ENCODE measurements around the gene PTPRB.

PTPRB gene

DNA sequence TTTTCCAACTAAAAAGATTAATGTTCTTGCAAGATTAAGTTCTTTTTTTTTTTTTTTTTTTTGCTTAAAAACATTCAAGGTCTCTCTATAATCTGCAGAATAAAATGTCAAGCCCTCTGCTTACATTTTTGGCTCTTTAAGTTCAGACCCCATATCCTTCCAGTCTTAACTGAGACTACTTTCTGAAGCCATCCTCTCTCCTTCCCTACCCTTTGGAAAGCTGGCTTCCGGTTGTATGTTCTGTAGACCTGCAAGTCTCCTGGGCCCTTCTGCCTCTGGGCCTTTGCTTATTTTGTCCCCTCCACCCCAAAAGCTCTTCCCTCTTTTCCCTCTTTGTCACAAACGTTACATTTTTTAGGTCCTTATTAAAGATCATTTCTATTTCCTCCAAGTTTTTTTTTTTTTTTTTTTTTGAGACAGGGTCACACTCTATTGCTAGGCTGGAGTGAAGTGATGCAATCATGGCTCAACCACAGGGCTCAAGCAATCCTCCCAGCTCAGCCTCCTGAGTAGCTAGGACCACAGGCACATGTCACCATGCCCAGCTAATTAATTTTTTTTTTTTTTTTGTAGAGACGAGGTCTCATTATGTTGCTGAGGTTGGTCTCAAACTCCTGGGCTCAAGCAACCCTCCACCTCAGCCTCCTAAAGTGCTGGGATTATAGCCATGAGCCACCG, 46.5 kb downstream of the PTPRB start:
- DNase-seq: peak; percentile 13

DNA sequence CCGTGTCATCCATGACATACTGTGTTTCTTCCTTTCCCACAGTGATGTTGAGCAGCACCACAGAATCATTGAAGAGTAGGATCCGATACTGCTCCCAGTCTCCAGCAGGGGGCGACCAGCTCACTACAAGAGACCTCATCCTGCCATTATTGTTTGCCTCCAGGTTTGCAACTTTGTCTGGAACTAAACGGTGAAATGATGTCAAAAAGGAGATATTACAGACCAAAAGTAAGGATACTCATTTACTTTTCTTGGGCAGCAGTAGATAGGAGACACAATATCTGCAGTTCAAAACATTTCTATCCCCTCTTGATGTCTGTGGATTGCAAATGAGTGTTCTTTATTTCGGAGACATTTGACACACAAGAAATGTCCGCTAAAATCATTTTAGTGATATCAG, 47.2 kb downstream of the PTPRB start:
- peak; percentile 84 for DNase-seq

DNA sequence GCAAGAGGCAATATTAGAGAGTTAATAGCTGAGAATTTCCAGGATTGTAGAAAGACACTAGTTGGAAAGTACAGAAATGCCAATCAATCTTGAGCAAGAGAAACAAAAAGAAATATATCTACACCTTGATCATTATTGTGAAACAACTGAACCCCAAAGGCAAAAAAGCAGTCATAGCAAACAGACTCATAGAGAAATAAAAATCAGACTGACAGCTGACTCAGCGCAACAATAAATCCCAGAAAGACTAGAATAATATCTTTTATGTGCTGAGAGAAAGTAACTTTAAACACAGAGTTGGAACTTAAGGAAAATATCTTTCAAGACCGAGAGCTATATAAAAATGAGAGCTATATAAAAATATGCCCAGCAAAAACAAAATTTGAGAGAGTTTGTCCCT, 52.9 kb downstream of the PTPRB start:
- DNase-seq: no peak

DNA sequence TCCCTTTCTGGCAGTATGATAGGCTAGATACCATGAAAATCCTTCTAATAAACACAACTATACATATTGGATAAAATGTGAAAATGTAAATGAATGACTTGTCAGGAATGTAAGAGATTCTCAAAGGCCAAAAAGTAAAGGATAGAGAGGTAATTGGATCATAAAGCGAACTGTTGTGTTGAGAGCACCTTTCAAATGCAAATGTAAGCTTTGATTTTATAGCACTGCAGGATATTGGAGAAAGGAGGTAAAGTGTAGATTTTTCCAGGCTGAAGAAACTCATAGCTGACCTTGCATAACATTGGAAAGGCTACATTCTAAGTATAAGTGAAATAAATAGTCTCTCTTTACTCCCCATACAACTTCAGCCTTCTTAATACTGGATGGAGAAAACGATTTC, 54.0 kb downstream of the PTPRB start:
- no peak for DNase-seq

DNA sequence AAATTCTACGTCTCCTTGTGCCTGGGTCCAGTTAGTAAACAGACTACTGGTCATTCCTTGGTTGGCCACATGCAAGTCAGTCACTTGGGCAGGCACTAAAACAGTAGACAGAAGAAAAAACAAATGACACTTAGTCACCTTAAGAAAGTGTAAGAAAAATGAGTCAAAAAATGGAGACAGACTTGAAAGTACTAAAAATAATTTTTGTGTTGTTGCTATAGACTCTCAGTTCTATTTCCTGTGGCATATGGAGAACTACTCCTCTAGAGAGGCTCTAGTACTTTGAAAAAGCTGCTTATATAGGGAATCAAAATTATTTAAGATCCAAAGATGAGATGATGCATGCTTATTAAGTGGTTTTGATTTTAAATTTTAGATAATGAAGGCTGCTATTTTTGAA, 56.0 kb downstream of the PTPRB start:
- DNase-seq: no peak

DNA sequence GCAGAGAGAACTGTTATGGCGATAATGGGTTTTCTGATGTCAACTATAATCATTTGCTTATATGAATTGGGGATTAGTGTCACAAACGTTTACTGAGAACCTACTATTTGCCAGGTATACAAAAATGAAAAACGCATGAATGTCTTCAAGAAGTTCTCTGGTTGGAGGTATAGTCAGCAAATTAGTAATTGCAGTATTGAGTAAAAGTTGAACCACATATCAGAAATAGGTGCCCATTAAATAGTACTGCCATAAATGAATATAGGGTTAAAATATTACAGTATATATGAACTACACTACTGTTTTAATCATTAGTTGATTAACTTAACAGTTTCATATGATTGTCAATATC, 60.0 kb downstream of the PTPRB start:
- DNase-seq: no peak

DNA sequence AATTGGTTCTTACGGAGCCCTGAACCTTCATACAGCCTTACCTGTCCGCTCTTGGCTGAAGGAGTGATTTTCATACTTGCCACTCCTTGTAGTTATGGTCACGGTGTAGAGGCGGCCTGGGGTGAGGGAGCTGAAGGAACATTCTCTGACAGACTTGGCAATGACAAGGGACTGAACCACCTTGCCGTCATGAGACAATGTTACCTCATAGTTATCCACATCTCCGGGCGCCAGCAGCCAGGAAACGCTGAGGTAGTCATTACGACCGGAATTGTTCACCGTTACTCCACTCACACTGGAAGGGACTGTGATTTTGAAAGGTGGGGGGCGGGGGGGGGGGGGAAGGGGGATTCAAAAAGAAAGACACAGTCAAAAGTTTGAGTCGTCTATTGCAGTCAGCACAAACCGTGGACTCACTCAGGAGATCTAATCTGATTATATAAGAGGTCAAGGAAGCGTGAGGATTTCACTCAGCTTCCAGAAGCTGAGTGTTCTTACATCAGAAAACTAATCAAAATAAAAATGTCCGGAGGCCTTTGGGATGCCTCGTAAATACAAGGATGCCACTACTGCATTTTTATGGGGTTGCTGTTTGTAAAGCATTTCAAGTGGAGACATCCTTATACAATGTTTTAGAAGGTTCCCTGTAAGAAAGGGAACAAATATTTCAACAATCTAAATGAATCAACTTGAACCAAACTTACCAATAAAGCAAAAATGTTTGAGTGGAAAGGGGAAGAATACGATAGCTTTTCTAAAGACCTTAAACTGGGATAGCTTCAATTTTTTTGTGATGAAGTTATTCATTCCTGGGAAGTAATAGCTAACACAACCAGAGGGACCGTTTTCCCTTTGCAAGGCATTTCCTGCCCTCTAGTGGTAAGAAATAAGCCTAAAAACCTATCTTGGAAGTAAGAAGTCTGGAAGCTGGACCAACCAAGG, 60.6 kb downstream of the PTPRB start:
- DNase-seq: peak; percentile 81

DNA sequence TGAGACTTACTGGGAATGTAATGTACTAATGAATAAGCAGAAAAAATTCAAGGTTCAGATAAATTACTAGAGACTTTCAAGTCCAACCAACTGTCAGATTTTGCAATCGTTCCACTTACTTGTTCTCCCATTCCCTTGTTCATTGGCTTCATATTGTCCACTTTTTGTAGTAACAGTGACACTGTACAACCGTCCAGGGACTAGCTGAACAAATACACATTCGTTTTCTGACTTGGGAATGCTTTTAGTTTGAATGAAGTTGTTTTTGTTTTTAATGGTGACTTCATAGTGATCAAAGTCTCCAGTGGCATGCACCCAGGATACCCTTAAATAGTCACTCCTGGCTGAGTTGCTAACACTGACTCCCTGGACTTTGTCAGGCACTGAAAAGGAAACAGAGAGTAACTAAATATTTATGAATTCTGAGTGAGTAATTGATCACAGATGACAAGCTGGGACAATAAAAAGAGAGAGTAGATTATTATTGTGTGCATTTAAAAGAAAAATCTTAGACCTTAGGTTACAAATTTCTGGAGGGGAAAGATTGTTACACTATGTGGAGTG, 65.4 kb downstream of the PTPRB start:
- DNase-seq: no peak

DNA sequence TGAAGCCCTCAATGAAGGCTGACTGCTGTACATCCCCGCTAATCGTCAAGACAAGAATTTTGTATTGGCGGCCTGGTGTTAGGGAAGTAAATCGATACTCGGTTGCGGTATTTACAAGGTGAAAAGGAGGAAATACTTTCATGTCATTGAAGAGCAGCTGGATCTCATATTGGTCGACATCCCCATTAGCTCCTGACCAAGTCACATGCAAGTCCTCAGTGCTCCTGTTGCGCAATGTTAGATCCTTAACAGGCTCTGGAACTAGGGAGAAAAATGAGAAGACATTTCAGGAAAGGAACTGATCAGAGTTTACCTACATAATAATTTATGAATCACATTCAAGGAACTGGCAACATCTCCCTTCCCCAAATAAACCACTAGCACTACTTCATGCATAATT, 66.2 kb downstream of the PTPRB start:
- DNase-seq: no peak

DNA sequence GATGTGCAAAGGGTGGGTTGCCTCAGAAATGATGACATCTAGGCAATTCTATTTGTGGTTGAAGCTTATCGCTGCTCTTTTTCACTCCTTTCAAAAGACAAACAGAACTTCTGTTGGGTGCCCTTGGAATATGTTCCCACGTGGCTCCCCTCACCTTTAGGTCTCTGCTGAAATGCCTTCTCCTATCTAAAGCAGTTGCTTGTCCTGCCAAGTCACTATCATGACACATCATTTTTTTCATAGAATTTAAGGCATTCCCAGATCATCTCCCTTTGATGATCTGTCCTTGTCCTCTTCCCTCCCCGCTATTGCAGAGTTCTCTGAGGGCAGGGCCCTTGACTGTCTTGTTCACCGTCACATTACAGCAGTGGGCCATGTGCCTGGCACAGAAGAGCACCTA, 75.7 kb downstream of the PTPRB start:
- DNase-seq: no peak

DNA sequence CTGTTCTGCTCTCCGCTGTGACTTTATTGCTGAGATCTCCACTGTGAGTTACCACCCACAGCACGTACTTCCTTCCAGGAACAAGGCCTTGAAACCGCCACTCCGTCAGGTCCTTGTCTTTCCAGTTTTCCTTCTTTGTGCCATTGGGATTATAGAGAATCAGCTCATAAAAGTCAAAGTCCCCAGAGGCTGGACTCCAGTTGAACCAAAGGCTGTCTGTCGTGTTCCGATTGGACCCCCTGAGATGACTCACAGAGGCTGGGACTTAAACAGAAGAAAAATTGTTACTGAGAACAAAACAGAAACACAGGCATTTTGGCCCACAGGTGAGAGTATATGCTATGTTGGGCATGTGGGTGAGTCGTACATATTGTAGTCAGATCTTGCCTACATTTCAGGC, 76.6 kb downstream of the PTPRB start:
- DNase-seq: no peak

DNA sequence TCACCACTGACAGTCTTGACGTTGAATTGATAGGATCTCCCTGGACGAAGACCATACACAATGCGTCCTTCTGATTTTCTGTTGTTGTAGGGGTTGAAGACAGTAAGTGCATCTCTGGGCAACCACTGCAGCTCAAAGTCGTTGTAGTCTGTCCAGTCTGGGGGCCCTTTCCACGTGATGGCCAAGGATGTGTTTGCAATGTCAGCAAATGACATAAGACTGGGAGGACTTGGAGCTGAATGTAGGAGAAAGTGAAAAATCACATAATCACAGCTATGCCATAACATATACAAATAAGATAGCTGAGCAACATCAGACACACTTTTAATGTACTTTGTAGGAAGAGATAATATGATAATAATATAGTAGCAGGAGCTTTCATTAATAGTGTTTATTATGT, 77.8 kb downstream of the PTPRB start:
- no peak for DNase-seq

DNA sequence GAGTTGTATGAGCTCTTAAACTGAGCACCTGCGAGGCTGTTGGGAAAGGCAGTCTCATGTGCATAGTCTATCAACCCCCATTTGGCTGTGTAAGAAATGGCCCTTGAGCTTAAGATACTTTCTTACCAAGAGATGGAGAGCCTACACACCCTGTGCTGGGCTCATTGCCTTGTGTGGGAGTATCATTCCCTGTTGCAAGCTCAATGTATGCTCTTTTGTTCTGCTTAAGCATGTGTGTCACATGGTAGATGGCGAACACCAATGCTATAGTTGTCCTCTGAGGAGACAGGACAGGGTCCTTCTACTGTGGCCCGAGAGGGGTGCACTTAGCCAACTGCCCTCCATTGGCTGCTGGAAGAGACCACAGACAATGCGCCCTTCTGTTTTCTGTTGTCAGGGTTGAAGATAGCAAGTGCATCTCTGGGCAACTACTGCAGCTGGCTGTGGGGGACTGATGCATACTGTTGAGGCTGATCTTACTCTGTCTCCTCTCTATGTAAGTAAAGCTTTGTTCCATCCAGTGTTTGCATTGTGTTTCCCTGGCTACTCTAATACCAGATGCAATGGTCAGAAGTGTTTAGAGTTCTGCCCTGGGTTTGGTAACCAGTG, 79.5 kb downstream of the PTPRB start:
- no peak for DNase-seq

DNA sequence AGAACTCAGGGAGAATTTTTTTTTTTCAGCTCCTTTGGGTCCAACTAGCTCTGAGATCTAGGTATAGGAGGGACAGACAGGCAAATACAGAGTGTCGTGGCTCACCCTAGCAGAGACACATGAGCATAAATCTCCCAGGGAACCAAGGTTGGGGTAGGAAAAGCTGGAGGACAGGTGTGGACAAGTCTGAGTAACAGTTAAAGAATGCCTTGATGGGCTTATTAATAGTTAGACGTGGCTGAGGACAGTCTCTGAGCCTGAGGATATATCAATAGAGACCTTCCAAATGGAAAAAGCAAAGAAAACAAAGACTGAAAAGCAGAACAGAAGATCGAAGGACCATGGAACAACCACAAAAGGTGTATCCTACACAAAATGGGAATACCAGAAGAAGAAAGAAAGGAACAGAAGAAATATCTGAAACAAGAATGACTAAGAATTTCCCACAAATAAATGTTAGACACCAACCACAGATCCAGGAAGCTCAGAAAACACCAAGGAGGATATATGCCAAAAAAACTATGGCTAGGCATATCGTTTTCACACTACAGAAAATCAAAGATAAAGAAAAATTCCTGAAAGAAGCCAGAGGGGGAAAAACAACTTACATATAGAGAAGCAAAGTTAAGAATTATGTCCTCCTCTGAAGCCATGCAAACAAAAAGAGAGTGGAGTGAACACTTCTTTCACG, 80.9 kb downstream of the PTPRB start:
- DNase-seq: no peak

DNA sequence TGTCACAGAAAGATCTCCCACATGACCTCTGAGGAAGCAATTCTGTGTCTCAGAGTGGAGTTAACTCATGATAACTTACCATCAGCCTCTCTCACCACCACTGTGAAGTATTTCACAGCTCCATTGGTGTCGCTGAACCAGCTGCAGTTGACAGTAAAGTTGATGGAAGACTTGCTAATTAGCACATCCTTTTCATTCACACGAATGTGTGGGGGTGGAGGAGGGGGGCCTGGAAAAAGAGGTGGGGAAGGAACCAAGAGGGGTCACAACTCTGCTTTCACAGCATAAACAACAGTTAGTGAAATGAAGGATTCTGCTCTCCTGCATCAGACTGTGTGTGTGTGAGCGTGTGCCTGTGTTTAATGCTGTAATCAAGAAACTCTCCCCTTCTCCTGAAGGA, 82.1 kb downstream of the PTPRB start:
- DNase-seq: no peak

DNA sequence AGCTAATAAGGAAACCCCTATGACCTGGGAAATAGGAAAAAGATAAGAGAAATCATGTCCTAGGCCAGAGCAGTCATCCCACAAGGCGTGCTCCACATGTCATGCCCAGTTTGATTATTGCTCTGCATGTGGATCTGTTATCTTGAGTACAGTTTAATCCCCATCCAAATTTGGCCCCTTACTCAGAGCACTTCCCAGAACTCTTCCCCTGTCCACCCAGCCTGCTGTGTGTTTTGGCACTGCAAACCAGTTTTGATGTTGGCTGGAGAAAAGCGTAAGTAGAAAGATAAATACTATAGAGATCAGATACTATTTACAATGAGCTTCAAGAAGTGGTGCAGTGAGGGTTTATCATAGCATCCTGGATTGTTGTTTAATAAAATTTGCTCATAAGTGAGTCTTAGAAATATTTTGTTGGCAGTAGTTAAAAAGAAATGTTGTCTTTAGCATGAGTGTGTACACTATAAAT, 83.8 kb downstream of the PTPRB start:
- no peak for DNase-seq

DNA sequence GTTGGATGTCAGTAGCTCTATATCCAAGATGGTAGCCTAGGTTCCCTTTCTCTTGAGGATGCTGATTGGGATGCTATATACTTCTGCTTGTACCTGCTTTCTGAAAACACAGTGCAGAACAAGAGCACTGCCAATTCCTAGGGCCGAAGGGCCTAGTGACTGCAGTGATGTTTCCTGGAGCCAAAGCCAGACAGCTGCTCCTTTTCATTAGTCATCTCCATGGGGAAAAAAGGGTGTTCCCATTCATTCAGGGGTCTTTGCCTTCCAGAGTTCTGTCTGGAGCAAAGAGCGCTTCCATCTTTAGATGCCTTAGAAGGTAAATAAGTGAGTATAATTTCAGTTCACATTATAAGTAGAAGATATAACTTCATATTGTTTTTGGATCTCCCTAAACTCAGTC, 85.5 kb downstream of the PTPRB start:
- DNase-seq: no peak

DNA sequence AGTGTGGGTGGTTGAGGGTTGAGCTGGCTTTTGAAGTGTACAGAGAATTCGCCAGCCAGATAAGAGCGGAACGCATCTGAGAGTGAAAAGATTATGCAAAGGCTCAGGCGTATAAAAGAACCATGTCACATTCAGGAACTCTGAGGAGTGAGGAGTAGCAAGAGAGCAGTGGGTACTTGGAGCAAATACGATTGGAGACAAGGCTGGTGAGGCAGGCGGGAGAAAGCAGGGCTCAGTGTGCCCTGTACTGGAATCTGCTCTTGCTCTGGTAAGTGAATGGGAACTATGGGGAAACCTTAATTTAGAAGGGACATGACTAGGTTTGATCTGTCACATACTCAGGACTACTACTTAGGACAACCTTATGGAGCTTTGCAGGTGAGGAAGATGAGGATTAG, 87.0 kb downstream of the PTPRB start:
- DNase-seq: no peak

DNA sequence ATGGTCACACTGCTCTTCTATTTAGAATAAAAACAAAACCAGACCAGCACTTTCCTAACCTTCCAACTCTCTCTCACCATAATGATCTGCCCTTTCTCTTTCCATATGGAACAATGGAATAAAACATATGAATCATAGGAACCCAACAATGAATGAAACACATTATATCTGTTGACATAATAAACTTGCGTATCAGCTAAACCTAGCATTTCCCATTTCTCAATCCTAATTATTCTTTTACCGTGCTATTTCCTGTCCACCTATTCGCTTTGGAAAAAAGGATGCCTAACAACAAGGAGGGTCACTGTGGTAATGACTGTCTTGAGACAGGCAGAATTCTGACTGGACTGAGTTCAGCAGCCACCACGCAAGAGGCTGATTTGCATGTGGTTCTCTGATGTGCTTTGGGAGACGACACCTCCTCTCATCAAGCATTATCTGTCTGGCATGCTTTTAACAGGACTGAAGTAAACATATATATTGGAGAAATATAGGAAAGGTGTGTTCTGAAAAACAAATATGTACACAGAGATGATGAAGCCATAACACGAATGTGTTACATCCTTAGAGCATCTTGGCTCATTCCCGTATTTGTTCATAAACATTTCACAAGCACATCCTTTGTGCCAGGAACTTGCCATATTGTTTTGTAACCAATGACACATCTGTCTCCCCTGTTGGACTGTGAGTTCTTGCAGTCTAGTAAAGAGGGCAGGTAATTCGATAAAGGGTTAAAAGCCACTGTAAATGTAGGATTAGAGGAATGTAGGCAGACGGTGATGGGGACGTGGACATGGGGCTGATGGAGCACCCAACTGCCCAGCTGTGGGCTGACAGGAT, 87.7 kb downstream of the PTPRB start:
- no peak for DNase-seq

DNA sequence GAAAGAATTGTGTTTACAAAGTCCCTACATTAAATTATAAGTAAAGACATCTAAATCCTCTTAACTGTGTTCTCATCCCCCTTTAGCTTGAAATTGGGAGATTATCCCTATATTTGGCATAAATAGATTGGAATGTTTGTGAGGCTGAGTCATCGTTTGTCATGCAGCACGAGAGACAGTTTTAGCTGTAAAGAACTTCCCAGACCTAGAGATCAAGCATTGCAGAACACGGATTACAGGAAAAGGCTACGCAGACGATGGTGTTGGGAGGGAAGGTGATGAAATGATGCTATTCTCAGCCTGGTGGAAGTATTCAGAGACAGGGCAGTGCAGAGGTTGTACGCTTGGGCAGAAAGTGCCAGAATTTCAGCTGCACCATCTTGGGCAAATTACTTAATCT, 93.8 kb downstream of the PTPRB start:
- DNase-seq: no peak

DNA sequence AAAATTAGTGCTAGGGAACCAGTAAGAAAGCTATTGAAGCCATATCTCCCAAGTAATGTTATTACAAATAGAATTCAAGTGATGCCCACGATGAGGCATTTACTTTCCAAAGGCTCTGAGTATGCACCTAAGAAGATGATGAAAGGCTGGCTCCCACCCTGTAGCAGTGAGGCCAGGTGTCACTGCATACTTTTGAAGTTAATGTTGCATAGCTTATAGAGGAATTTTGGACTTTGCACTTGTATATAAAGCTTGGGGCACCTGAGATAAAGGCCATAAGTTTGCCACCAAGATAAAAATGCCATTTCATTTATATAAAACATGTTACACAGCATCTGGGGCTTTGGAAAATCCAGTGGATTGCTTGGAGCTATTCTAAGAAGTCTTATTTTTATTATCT, 96.2 kb downstream of the PTPRB start:
- DNase-seq: no peak

DNA sequence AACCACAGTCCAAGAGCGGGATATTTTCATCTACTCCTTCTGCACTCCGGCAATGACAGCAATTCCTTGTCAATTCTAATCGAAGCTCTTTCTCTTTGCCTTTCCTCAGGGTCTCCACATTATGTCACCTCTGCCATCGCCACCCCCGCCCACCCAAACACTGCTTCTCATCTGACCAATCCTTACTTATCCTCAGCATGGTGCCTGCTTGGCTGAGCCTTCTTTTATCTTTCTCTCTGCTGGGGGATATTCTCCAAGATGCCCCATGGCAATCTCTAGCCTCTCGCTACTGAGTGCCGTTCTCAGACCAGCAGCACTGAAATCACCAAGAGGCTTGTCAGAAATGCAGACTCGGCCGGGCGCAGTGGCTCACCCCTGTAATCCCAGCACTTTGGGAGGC, 100.6 kb downstream of the PTPRB start:
- DNase-seq: no peak
